Stromal cell of bone marrow (primary cell): Measurements from ENCODE around the gene ASB12.
"Not testable (repeated sequence)": the region's sequence is repeated elsewhere in the genome, so short reads cannot be mapped to it uniquely, and the experiment has no call there.

Experiments
- DNase-seq: peaks from one replicate; pipeline ENCODE4 v3.0.0-alpha.2; 2012; ENCODE audit warnings: low read depth

ASB12 gene

GRCh38 chrX:64230123-64230970 is at the start of gene ASB12:
ASB12 (minus strand) TSS chrX:64230607; CDS start chrX:64225650, 4,957 bp downstream.
- no peak for DNase-seq

GRCh38 chrX:64265265-64265664 is 34.9 kb upstream of the ASB12 start:
- DNase-seq: no peak

GRCh38 chrX:64229154-64229553 is 1.3 kb downstream of the ASB12 start:
- no peak for DNase-seq

GRCh38 chrX:64218023-64218422 is 12.4 kb downstream of the ASB12 start:
- no peak for DNase-seq

GRCh38 chrX:64213989-64214388 is 16.4 kb downstream of the ASB12 start:
- not testable (repeated sequence) for DNase-seq

GRCh38 chrX:64206556-64207162 is 23.7 kb downstream of the ASB12 start:
- DNase-seq: no peak

- DNase-seq: peak; percentile 82
Observed at GRCh38 chrX:64205735-64206501, 24.5 kb downstream of the ASB12 start.

- no peak for DNase-seq
Observed at GRCh38 chrX:64205441-64205734, 25.0 kb downstream of the ASB12 start, which contains the start of gene AMER1. AMER1 (minus strand) TSS chrX:64205708; CDS start chrX:64193286, 12,422 bp downstream.

GRCh38 chrX:64204701-64205440 is 25.5 kb downstream of the ASB12 start:
- DNase-seq: peak; percentile 2

- no peak for DNase-seq
Observed at GRCh38 chrX:64204252-64204651, 26.2 kb downstream of the ASB12 start.

- no peak for DNase-seq
Observed at GRCh38 chrX:64202808-64203325, 27.5 kb downstream of the ASB12 start.

- DNase-seq: no peak
Observed at GRCh38 chrX:64198036-64198435, 32.4 kb downstream of the ASB12 start.

GRCh38 chrX:64196606-64197005 is 33.8 kb downstream of the ASB12 start:
- no peak for DNase-seq

- no peak for DNase-seq
Observed at GRCh38 chrX:64195862-64196261, 34.5 kb downstream of the ASB12 start.

GRCh38 chrX:64192673-64193072 is 37.7 kb downstream of the ASB12 start:
- no peak for DNase-seq

GRCh38 chrX:64192040-64192439 is 38.4 kb downstream of the ASB12 start:
- DNase-seq: no peak

GRCh38 chrX:64191281-64192010 is 39.0 kb downstream of the ASB12 start:
- no peak for DNase-seq

- no peak for DNase-seq
Observed at GRCh38 chrX:64190136-64190740, 40.2 kb downstream of the ASB12 start.

GRCh38 chrX:64188901-64189300 is 41.5 kb downstream of the ASB12 start:
- no peak for DNase-seq

GRCh38 chrX:64187762-64188150 is 42.7 kb downstream of the ASB12 start:
- no peak for DNase-seq
